Activated naive CD4-positive, alpha-beta T cell treated with anti-CD3 and anti-CD28 coated beads for 36 hours (primary cell): ENCODE data around the gene CLDN11. TPM values are rescaled to one million over a fixed set of nuclear protein-coding genes. Genes with fewer than 3 reads are reported as not detected.
A peak's percentile ranks its signal among the peaks of the same experiment; 100 is the strongest.

Experiments used
- CTCF ChIA-PET: fragments of 350-600 bp; sonication (Branson Sonifier 250); formaldehyde crosslinking; loops from one replicate; lab custom pipeline; 2021; ENCODE audit warnings: antibody characterized with exemption; lab: Charles Lee
- DNase-seq: peaks from one replicate; pipeline ENCODE4 v3.0.0-alpha.2; 2020
- H3K27ac Mint-ChIP-seq: one replicate; pipeline ENCODE4 v1.8.0; 2021; ENCODE audit warnings: mild to moderate bottlenecking, mixed read lengths
- H3K27me3 Mint-ChIP-seq: one replicate; pipeline ENCODE4 v1.8.0; 2021; ENCODE audit warnings: low read depth, mixed read lengths
- H3K36me3 Mint-ChIP-seq: one replicate; pipeline ENCODE4 v1.8.0; 2021; ENCODE audit warnings: low read depth, mixed read lengths
- H3K4me1 Mint-ChIP-seq: one replicate; pipeline ENCODE4 v1.8.0; 2021; ENCODE audit warnings: low read depth, mixed read lengths
- H3K4me3 Mint-ChIP-seq: one replicate; pipeline ENCODE4 v1.8.0; 2021; ENCODE audit warnings: mild to moderate bottlenecking, moderate library complexity, mixed read lengths
- H3K9me3 Mint-ChIP-seq: one replicate; pipeline ENCODE4 v1.8.0; 2021; ENCODE audit warnings: mixed read lengths
- intact Hi-C: fragments of 100-400 bp; cut with micrococcal nuclease; formaldehyde crosslinking; loops from one replicate; pipeline ENCODE4 v1.15.1; 2023
- total RNA-seq, 2 experiments: library from RNA; stranded (reverse); gene quantifications; one replicate each; pipeline ENCODE4 v1.2.3, GENCODE V29; 2021

Gene CLDN11
- not detected for total RNA-seq

DNA sequence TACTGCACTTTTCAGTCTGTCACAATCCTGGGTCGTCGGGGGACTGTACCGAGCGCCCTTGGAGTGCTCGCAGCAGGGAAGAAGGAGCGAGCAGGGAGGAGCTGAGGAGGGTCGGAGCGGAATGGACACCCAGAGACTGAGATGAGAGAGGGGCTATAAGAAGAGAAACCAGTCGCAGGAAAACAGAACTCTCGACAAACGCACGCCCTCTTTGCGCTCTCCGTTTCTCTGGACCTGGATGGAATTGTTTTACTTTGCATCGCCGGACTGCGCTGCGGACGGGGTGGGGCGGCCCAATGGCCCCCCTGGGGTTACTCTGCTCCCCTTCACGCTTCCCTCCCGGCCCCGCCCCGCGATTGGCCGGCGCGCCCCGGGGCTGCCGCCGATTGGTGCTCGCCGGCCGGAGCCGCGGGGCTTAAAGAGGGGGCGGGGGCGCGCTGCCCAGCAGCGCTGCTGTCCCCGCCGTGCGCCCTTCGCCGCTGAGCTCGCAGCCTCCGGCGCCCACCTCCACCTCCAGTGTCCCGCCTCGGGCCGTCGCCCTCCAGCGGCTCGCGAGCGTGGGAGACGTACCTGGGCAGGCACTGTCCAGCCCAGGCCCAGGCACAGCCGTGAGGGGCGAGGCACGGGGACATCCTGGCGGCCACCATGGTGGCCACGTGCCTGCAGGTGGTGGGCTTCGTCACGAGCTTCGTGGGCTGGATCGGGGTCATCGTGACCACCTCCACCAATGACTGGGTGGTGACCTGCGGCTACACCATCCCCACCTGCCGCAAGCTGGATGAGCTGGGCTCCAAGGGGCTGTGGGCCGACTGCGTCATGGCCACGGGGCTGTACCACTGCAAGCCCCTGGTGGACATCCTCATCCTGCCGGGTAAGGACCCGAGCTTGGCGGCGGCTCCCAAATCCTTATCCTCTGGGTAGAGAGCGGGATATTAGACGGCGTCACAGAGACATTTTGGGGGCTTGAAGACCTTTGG is at the start of gene CLDN11:
Gene CLDN11 (plus strand): TSS at position 447 of the 977 bp plus-strand sequence. CDS start 199 bp downstream, at position 646.
- CTCF ChIA-PET = interaction anchor here (0.7 to 10.1 kb wide), 6 partner anchors 8 to 576 kb away, joined by 3 to 141 read pairs (median 4); no protein-coding TSS in a partner anchor
- peaks cover 3% of the 10 kb centered on the region for H3K36me3 Mint-ChIP-seq
- intact Hi-C loops = no loop called here

GRCh38 chr3:170368921-170369320 is 49.7 kb upstream of the CLDN11 start:
- Mint-ChIP-seq H3K36me3 (peaks cover 15% of the 10 kb centered on the region), H3K27ac (no peak overlapping the region), H3K27me3 (no peaks in the 10 kb centered on the region), H3K9me3 (peaks cover 2% of the 10 kb centered on the region), H3K4me1 (peaks cover 26% of the 10 kb centered on the region), H3K4me3 (no peak overlapping the region)
- intact Hi-C loops = loop anchor here (1.0 to 5.0 kb wide), 2 partner anchors 59 to 292 kb away; no protein-coding TSS in a partner anchor
- CTCF ChIA-PET = interaction anchor here (0.5 to 1.7 kb wide), 3 partner anchors 10 to 179 kb away, joined by 3 to 7 read pairs (median 3); no protein-coding TSS in a partner anchor
- DNase-seq = no peak

More for the DNA sequence above, at the start of gene CLDN11:
- DNase-seq = no peak
- Mint-ChIP-seq H3K4me3 (peak within 1 kb of the TSS; percentile 71), H3K4me1 (peaks cover 9% of the 10 kb centered on the region), H3K27ac (no peak within 1 kb of the TSS), H3K9me3 (no peaks in the 10 kb centered on the region), H3K27me3 (peaks cover 31% of the 10 kb centered on the region)

- DNase-seq = no peak
- Mint-ChIP-seq H3K27ac (no peak overlapping the region), H3K27me3 (no peaks in the 10 kb centered on the region), H3K4me3 (no peak overlapping the region), H3K9me3 (no peaks in the 10 kb centered on the region), H3K36me3 (peaks cover 4% of the 10 kb centered on the region), H3K4me1 (peaks cover 23% of the 10 kb centered on the region)
- CTCF ChIA-PET = no interaction called here
- intact Hi-C loops = no loop called here
Measured at GRCh38 chr3:170372190-170372879, 46.3 kb upstream of the CLDN11 start.

DNA sequence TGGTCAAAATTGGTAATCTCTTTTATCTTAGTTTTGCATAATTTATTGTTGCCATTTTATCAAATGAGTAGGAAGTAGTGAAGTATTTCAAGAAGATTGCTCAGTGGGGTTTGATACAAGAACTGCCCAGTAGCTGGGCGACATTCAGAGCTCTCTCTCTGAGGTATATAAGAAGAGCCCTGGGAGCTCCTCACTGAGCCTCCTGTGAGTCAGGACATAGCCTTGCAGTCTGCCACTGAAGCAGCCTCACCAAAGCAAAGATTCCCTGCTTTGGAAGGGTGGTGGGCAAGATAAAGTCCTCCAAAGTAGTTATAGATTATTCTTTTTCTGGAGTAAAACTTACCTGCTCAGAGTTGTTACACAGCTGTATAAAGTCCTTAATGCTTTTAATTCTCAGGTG is 35.1 kb upstream of the CLDN11 start:
- CTCF ChIA-PET = interaction anchor here (0.7 to 1.5 kb wide), 2 partner anchors 30 to 319 kb away, joined by 3 to 4 read pairs; no protein-coding TSS in a partner anchor
- no peaks in the 10 kb centered on the region for H3K4me1 Mint-ChIP-seq
- H3K4me3 Mint-ChIP-seq = no peak overlapping the region
- H3K36me3 Mint-ChIP-seq = peaks cover 30% of the 10 kb centered on the region
- no peaks in the 10 kb centered on the region for H3K27me3 Mint-ChIP-seq
- H3K27ac Mint-ChIP-seq = no peak overlapping the region
- intact Hi-C loops = no loop called here
- H3K9me3 Mint-ChIP-seq = no peaks in the 10 kb centered on the region
- DNase-seq = no peak

- peaks cover 3% of the 10 kb centered on the region for H3K4me1 Mint-ChIP-seq
- no peak for DNase-seq
- intact Hi-C loops = no loop called here
- CTCF ChIA-PET = no interaction called here
- no peaks in the 10 kb centered on the region for H3K27me3 Mint-ChIP-seq
- no peak overlapping the region for H3K27ac Mint-ChIP-seq
- H3K9me3 Mint-ChIP-seq = no peaks in the 10 kb centered on the region
- no peak overlapping the region for H3K4me3 Mint-ChIP-seq
- H3K36me3 Mint-ChIP-seq = peaks cover 30% of the 10 kb centered on the region
Measured at GRCh38 chr3:170386468-170386867, 32.2 kb upstream of the CLDN11 start.

DNA sequence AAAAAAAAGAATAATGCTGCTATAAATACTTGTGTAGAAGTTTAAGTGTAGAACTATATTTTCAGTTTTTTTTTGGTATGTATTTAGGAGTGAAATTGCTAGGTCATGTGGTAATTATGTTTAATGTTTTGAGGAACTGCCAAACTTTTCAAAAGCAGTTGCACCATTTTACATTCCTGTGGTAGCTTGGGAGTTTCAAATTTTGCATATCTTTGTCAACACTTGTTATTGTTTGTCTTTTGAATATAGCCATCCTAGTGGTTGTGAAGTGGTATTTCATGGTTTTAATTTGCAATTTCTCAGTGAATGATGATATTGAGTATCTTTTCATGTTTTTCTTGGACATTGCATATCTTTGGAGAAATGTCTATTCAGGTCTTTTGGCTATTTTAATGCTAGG is 30.7 kb upstream of the CLDN11 start:
- no peaks in the 10 kb centered on the region for H3K27me3 Mint-ChIP-seq
- peaks cover 35% of the 10 kb centered on the region for H3K36me3 Mint-ChIP-seq
- peaks cover 4% of the 10 kb centered on the region for H3K4me1 Mint-ChIP-seq
- no peak for DNase-seq
- intact Hi-C loops = no loop called here
- H3K9me3 Mint-ChIP-seq = no peaks in the 10 kb centered on the region
- no peak overlapping the region for H3K4me3 Mint-ChIP-seq
- CTCF ChIA-PET = interaction anchor here (0.6 to 1.7 kb wide), 3 partner anchors 19 to 1191 kb away, joined by 3 to 7 read pairs (median 3); no protein-coding TSS in a partner anchor
- no peak overlapping the region for H3K27ac Mint-ChIP-seq

GRCh38 chr3:170391108-170391507 is 27.6 kb upstream of the CLDN11 start:
- no peak overlapping the region for H3K27ac Mint-ChIP-seq

GRCh38 chr3:170397685-170398084 is 21.0 kb upstream of the CLDN11 start:
- Mint-ChIP-seq H3K4me3 (no peak overlapping the region), H3K27me3 (no peaks in the 10 kb centered on the region), H3K36me3 (peaks cover 2% of the 10 kb centered on the region), H3K4me1 (no peaks in the 10 kb centered on the region), H3K27ac (no peak overlapping the region), H3K9me3 (peaks cover 4% of the 10 kb centered on the region)
- CTCF ChIA-PET = interaction anchor here (0.7 to 2.4 kb wide), 3 partner anchors 9 to 16 kb away, joined by 3 to 7 read pairs (median 4); no protein-coding TSS in a partner anchor
- DNase-seq = no peak
- intact Hi-C loops = no loop called here

More at GRCh38 chr3:170391108-170391507, 27.6 kb upstream of the CLDN11 start:
- DNase-seq = no peak
- Mint-ChIP-seq H3K36me3 (peaks cover 25% of the 10 kb centered on the region), H3K9me3 (no peaks in the 10 kb centered on the region), H3K27me3 (no peaks in the 10 kb centered on the region), H3K4me3 (no peak overlapping the region), H3K4me1 (peaks cover 4% of the 10 kb centered on the region)
- intact Hi-C loops = no loop called here
- CTCF ChIA-PET = interaction anchor here (0.6 to 1.2 kb wide), 4 partner anchors 20 to 204 kb away, joined by 3 to 9 read pairs (median 4); no protein-coding TSS in a partner anchor

DNA sequence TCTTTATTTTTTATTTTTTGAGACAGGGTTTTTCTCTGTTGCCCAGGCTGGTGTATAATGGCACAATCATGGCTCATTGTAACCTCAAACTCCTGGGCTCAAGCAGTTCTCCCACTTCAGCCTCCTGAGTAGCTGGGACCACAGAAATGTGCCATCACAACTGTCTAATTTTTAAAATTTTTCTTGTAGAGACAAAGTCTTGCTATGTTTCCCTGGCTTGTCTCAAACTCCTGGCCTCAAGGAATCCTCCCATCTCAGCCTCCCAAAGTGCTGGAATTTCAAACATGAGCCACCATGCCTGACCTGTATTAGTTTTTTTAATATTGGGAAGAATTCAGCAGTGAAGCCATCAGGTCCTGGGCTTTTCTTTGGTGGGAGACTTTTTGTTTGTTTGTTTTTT is 13.6 kb upstream of the CLDN11 start:
- peaks cover 6% of the 10 kb centered on the region for H3K9me3 Mint-ChIP-seq
- H3K4me3 Mint-ChIP-seq = no peak overlapping the region
- H3K27ac Mint-ChIP-seq = no peak overlapping the region
- no peak for DNase-seq
- no peaks in the 10 kb centered on the region for H3K4me1 Mint-ChIP-seq
- H3K36me3 Mint-ChIP-seq = peaks cover 2% of the 10 kb centered on the region
- intact Hi-C loops = no loop called here
- CTCF ChIA-PET = no interaction called here
- H3K27me3 Mint-ChIP-seq = no peaks in the 10 kb centered on the region

- H3K36me3 Mint-ChIP-seq = no peaks in the 10 kb centered on the region
- no peaks in the 10 kb centered on the region for H3K4me1 Mint-ChIP-seq
Measured at GRCh38 chr3:170410428-170411029, 8.1 kb upstream of the CLDN11 start.

DNA sequence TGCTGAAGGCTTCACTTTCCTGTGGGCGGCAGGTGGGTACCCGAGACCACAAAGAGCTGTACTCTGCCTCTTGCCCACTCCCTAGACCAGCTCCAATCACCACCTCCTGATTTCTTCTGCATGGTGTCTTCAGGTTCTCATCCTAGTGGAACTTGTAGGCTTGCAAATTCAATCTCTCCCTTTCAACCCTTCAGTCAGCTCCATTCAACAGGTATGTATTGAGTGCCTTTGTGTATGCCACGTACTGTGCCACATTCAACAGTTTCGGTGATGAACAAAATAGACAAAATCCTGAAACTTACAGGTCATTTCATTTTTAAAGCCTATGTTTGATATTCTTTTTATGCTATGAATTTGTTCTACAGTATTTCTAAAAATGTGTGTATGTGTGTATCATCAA is 5.4 kb upstream of the CLDN11 start:
- no peak for DNase-seq
- CTCF ChIA-PET = interaction anchor here (0.7 to 10.1 kb wide), 34 partner anchors 10 to 543 kb away, joined by 3 to 141 read pairs (median 4); partner anchors contain the start of gene LRRC31
- peaks cover 2% of the 10 kb centered on the region for H3K36me3 Mint-ChIP-seq
- H3K9me3 Mint-ChIP-seq = no peaks in the 10 kb centered on the region
- intact Hi-C loops = loop anchor here (5.0 kb wide), 2 partner anchors 376 to 1359 kb away; partner anchors contain the start of gene GPR160
- peaks cover 2% of the 10 kb centered on the region for H3K4me1 Mint-ChIP-seq
- H3K27ac Mint-ChIP-seq = no peak overlapping the region
- H3K4me3 Mint-ChIP-seq = no peak overlapping the region
- peaks cover 11% of the 10 kb centered on the region for H3K27me3 Mint-ChIP-seq

More at GRCh38 chr3:170410428-170411029, 8.1 kb upstream of the CLDN11 start:
- no peaks in the 10 kb centered on the region for H3K9me3 Mint-ChIP-seq
- CTCF ChIA-PET = interaction anchor here (0.6 to 10.1 kb wide), 15 partner anchors 8 to 647 kb away, joined by 3 to 141 read pairs (median 3); partner anchors contain the start of gene CLDN11
- intact Hi-C loops = loop anchor here (1.0 to 5.0 kb wide), 5 partner anchors 100 to 1362 kb away; partner anchors contain the start of gene GPR160
- H3K27ac Mint-ChIP-seq = no peak overlapping the region
- peak; percentile 16 for DNase-seq
- H3K4me3 Mint-ChIP-seq = no peak overlapping the region
- H3K27me3 Mint-ChIP-seq = no peaks in the 10 kb centered on the region
